ENCODE measurements around the gene FGFRL1. TPM values are rescaled to one million over a fixed set of nuclear protein-coding genes. Genes with fewer than 3 reads are reported as not detected.

FGFRL1 gene
- total RNA-seq, 2 donors from 2014 or later: 61.1 to 84.0 TPM

GRCh38 chr4:1026115-1026514 is 14.7 kb downstream of the FGFRL1 start:
- no peak for ATAC-seq (ENCODE audit: insufficient number of reproducible peaks, low FRiP score, low read depth)
- peaks cover 18% of the 10 kb centered on the region for H3K36me3 ChIP-seq
- no peak overlapping the region for H3K4me3 ChIP-seq
- no peak for DNase-seq (ENCODE audit: low spot score)
- no peaks in the 10 kb centered on the region for H3K9me3 ChIP-seq
- no peaks in the 10 kb centered on the region for H3K4me1 ChIP-seq (ENCODE audit: control insufficient read depth in 1 of 2, low read depth in 2 of 2)
- H3K27me3 ChIP-seq (replicated peaks; ENCODE audit: insufficient read depth): no peaks in the 10 kb centered on the region
- TF ChIP-seq CTCF (IDR thresholded peaks at IDR 0.05): no peak
- H3K27ac ChIP-seq: no peak overlapping the region

GRCh38 chr4:1027219-1027914 is 15.9 kb downstream of the FGFRL1 start:
- no peak for ATAC-seq (ENCODE audit: insufficient number of reproducible peaks, low FRiP score, low read depth)
- H3K9me3 ChIP-seq: no peaks in the 10 kb centered on the region
- peaks cover 14% of the 10 kb centered on the region for H3K36me3 ChIP-seq
- no peak overlapping the region for H3K27ac ChIP-seq
- H3K4me1 ChIP-seq (ENCODE audit: control insufficient read depth in 1 of 2, low read depth in 2 of 2): peaks cover 0 to 5% of the 10 kb centered on the region in 2 donors
- H3K27me3 ChIP-seq (replicated peaks; ENCODE audit: insufficient read depth): no peaks in the 10 kb centered on the region
- H3K4me3 ChIP-seq: no peak overlapping the region
- no peak for DNase-seq (ENCODE audit: low spot score)
- no peak for TF ChIP-seq CTCF (IDR thresholded peaks at IDR 0.05)

GRCh38 chr4:1027915-1028238 is 16.5 kb downstream of the FGFRL1 start:
- Histone ChIP-seq H3K27me3 (replicated peaks; ENCODE audit: insufficient read depth) (no peaks in the 10 kb centered on the region), H3K4me1 (ENCODE audit: control insufficient read depth in 1 of 2, low read depth in 2 of 2) (peaks cover 4 to 10% of the 10 kb centered on the region in 2 donors), H3K36me3 (peaks cover 12% of the 10 kb centered on the region), H3K9me3 (no peaks in the 10 kb centered on the region), H3K4me3 (no peak overlapping the region), H3K27ac (no peak overlapping the region)
- ATAC-seq (ENCODE audit: insufficient number of reproducible peaks, low FRiP score, low read depth): no peak
- DNase-seq (ENCODE audit: low spot score): no peak
- no peak for TF ChIP-seq CTCF (IDR thresholded peaks at IDR 0.05)

GRCh38 chr4:1028574-1029220 is 17.3 kb downstream of the FGFRL1 start:
- Histone ChIP-seq H3K36me3 (peaks cover 12% of the 10 kb centered on the region), H3K9me3 (no peaks in the 10 kb centered on the region), H3K4me1 (ENCODE audit: control insufficient read depth in 1 of 2, low read depth in 2 of 2) (peaks cover 12 to 18% of the 10 kb centered on the region in 2 donors), H3K27me3 (replicated peaks; ENCODE audit: insufficient read depth) (no peaks in the 10 kb centered on the region), H3K27ac (no peak overlapping the region), H3K4me3 (no peak overlapping the region)
- no peak for DNase-seq (ENCODE audit: low spot score)
- no peak for ATAC-seq (ENCODE audit: insufficient number of reproducible peaks, low FRiP score, low read depth)
- no peak for TF ChIP-seq CTCF (IDR thresholded peaks at IDR 0.05)

- Histone ChIP-seq H3K4me1 (ENCODE audit: control insufficient read depth in 1 of 2, low read depth in 2 of 2) (peaks cover 15 to 25% of the 10 kb centered on the region in 2 donors), H3K36me3 (peaks cover 11% of the 10 kb centered on the region), H3K27ac (no peak overlapping the region), H3K4me3 (no peak overlapping the region), H3K27me3 (replicated peaks; ENCODE audit: insufficient read depth) (no peaks in the 10 kb centered on the region), H3K9me3 (no peaks in the 10 kb centered on the region)
- ATAC-seq (ENCODE audit: insufficient number of reproducible peaks, low FRiP score, low read depth): no peak
- no peak for DNase-seq (ENCODE audit: low spot score)
- no peak for TF ChIP-seq CTCF (IDR thresholded peaks at IDR 0.05)
Measured at GRCh38 chr4:1029529-1029928, 18.1 kb downstream of the FGFRL1 start.

Data from thoracic aorta (tissue), 2 donors.